Measurements from ENCODE around the gene ITIH4. TPM values are rescaled to one million over a fixed set of nuclear protein-coding genes. Genes with fewer than 3 reads are reported as not detected.

ITIH4 gene
- total RNA-seq, 2 donors from 2014 or later: 21.8 to 24.5 TPM

DNA sequence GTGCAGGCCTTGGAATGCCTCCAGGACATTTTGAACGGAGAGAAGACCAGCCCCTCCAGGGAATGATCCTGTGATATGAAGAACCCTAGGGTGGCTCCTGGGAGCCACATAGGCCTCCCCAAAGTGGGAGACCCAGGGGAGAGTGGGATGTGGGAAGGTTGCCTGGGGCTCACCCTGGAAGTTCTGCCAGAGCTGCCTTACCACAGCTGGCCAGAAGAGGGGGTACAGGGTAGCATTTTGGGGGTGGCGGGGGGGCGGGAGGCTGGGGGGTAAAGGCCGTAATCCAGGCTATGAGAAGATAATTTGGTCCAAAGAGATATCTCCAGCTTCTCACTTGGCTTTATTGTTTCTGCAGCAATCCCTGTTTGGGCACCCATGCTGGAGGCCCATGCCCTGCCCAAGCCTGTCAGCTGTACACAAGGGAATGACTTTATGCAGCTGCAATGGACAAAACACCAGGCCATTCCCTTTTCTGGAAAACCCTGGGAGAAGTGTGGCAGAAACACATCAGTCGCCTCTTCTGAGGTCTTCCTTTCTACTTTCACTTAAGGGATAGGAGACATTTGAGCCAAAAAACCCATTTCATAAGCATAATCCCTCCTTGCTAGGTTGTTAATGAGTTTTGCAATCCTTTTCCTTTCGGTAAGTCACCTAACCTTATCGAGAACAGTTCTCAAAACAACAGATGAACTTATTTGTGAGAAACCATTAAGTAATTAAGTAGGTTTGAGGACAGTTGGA is 15.4 kb upstream of the ITIH4 start:
- H3K27me3 Mint-ChIP-seq (ENCODE audit: low read depth): no peaks in the 10 kb centered on the region
- H3K27ac Mint-ChIP-seq: no peak overlapping the region
- H3K36me3 Mint-ChIP-seq (ENCODE audit: insufficient read depth in 2 of 2): no peaks in the 10 kb centered on the region
- DNase-seq: peak; percentile 27 to 34
- H3K4me1 Mint-ChIP-seq (ENCODE audit: low read depth): no peaks in the 10 kb centered on the region
- H3K9me3 Mint-ChIP-seq: no peaks in the 10 kb centered on the region
- ATAC-seq (replicated peaks in 1 of 2): no peak
- no peak overlapping the region for H3K4me3 Mint-ChIP-seq

DNA sequence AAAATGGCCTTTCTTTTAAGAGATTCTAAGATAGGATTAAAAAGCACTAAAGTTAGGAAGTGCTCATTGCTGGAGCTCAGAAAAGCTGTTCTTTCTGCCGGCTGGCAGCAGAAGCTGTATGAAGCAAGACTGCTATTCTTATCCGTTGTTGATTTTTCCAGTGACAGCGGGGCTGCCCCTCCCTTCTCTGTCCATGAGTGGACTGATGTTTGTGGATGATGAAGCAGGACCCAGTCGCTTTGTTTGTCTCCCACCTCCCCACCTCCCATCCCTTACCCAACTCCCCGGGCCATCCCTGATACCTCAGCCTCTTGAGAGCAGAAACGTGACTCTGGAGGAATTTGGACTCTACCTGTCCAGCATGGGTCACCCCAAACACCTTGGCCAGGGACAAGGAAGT is 14.7 kb upstream of the ITIH4 start:
- ATAC-seq (replicated peaks in 1 of 2): no peak
- Mint-ChIP-seq H3K27ac (no peak overlapping the region), H3K36me3 (ENCODE audit: insufficient read depth in 2 of 2) (peaks cover 0 to 2% of the 10 kb centered on the region in 2 donors), H3K9me3 (no peaks in the 10 kb centered on the region), H3K27me3 (ENCODE audit: low read depth) (no peaks in the 10 kb centered on the region), H3K4me1 (ENCODE audit: low read depth) (no peaks in the 10 kb centered on the region), H3K4me3 (no peak overlapping the region)
- no peak for DNase-seq

DNA sequence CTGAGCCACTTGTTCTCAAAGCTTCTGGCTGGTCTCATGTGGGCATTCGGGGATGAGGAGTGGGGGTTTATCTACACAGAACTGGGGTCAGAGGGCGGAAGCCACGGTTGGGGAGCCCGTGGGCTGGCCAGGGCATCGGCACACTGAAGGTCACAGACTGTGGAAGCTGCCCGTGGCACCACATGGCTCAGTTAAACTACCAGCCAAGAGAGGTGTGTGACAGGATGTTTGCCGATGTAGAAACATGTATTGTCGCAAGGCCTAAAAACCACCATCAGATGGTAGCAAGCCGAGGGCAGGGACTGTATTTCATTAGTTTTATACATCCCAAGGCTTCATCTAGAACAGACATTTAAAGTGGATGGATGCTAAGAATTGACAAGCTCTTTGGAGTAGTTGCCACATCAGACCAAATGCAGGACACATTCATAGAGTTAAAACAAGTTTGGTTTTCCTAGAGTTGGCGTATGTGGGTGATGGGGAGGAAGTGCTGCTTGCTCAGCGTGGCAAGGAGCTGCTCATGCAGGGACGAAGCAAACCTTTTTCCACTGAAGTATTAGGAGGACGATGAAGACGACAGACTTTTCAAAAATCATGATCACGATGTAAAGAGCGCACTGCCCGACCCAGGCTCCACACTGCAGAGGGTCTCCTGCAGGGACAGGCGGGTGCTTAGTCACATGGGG is 14.0 kb upstream of the ITIH4 start:
- H3K4me3 Mint-ChIP-seq: no peak overlapping the region
- no peaks in the 10 kb centered on the region for H3K9me3 Mint-ChIP-seq
- no peaks in the 10 kb centered on the region for H3K27me3 Mint-ChIP-seq (ENCODE audit: low read depth)
- no peak overlapping the region for H3K27ac Mint-ChIP-seq
- peaks cover 2% of the 10 kb centered on the region for H3K4me1 Mint-ChIP-seq (ENCODE audit: low read depth)
- ATAC-seq (replicated peaks in 1 of 2) (no peak), DNase-seq (no peak)
- H3K36me3 Mint-ChIP-seq (ENCODE audit: insufficient read depth in 2 of 2): peaks cover 0 to 2% of the 10 kb centered on the region in 2 donors

DNA sequence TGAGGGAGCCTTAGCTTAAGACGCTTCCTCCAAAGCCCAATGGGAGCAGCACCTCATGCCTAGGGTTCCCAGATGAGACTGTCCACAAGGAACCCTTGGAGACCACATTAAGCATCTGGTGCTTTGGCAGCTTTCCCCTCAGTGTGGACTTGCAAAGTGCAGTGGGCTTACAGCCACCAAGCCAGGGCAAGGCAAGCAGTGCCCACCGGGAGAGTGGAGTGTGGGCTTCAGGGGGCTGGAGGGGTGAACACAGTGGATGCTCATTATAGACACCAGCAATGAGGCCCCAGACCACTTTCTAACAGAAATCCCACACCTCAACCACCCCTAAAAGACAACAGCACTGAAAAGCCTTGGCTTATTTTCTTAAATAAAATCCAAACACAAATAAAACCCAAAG is 13.4 kb upstream of the ITIH4 start:
- no peak for DNase-seq
- ATAC-seq (replicated peaks in 1 of 2): no peak
- H3K36me3 Mint-ChIP-seq (ENCODE audit: insufficient read depth in 2 of 2): peaks cover 0 to 2% of the 10 kb centered on the region in 2 donors
- no peaks in the 10 kb centered on the region for H3K27me3 Mint-ChIP-seq (ENCODE audit: low read depth)
- no peaks in the 10 kb centered on the region for H3K9me3 Mint-ChIP-seq
- H3K27ac Mint-ChIP-seq: no peak overlapping the region
- H3K4me1 Mint-ChIP-seq (ENCODE audit: low read depth): peaks cover 8% of the 10 kb centered on the region
- no peak overlapping the region for H3K4me3 Mint-ChIP-seq

DNA sequence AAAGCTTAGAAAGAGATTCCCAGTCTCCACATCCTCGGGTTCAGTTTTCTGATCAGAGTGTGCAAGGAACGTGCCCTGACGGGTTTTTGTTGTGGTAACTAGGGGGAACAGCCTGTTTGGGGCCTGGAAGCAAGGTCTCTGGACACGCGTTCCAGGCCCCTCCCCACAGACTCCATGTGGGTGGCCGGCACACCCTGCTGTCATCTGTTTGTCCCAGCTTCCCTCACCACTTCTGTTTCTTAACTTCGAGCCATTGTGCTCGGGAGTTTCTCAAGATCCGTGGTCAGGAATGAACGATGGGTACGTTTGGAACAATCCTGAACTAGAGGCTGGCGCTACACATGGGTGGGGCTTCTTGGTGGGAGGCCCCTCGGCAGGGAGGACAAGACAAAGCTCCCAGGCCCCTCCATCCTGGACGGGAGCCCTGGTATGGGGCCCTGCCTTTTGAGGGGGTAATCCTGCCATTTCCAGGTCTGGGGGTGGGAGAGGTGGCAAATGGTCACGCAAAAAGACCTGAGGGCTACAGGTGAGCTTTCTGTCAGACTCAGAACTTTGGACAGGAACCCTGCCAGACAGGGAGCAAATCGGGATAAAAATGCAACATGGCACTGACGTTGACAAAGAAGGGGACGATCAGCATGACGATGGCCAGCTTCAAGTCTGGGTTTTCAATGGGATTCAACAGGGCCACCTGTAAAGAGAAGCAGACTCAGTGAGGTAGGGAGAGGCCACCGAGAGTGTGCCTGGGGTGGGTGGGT is 12.8 kb upstream of the ITIH4 start:
- Mint-ChIP-seq H3K27me3 (ENCODE audit: low read depth) (no peaks in the 10 kb centered on the region), H3K9me3 (no peaks in the 10 kb centered on the region), H3K27ac (no peak overlapping the region), H3K4me1 (ENCODE audit: low read depth) (peaks cover 9% of the 10 kb centered on the region), H3K36me3 (ENCODE audit: insufficient read depth in 2 of 2) (peaks cover 0 to 2% of the 10 kb centered on the region in 2 donors), H3K4me3 (no peak overlapping the region)
- ATAC-seq (replicated peaks in 1 of 2) (no peak), DNase-seq (no peak)

DNA sequence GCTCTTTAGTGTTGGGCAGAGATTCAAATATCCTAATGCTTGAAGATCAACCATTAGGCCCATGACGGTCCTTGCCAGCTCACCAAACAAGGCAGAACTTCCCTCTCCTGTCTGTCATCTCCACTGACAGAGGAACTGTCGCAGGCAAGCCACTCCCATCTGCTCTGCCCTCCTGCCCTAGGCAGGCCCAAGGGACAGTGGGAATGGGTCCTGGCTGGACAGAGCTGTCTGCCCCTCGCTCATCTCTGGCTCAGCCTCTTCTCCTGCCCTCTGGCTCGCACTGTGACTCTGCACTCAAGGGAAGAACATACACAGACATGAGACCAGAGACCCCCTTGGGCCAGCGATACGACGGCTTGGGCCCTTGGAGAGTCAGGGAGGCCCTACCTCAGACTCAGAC is 12.0 kb upstream of the ITIH4 start:
- DNase-seq (no peak), ATAC-seq (replicated peaks in 1 of 2) (no peak)
- Mint-ChIP-seq H3K36me3 (ENCODE audit: insufficient read depth in 2 of 2) (peaks cover 0 to 2% of the 10 kb centered on the region in 2 donors), H3K4me1 (ENCODE audit: low read depth) (peaks cover 12% of the 10 kb centered on the region), H3K4me3 (no peak overlapping the region), H3K27ac (no peak overlapping the region), H3K9me3 (no peaks in the 10 kb centered on the region), H3K27me3 (ENCODE audit: low read depth) (no peaks in the 10 kb centered on the region)

DNA sequence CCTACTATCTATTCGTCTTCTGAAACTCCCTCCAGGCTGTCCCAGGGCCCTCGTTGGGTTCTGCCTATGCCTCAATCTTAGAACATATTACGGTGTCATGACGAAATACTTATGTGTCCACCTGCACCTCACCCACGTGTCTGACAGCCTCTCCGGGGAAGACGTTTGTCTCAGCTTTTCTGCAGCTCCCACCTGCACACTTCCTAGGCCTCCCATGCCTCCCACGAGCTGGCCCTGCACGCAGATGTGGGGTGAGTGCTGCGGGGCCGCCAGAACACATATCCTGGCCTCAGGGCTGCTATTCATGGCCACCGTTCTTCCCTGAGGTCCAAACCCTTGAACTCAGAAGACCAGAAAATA is 11.5 kb upstream of the ITIH4 start:
- ATAC-seq (replicated peaks in 1 of 2) (no peak), DNase-seq (no peak)
- no peaks in the 10 kb centered on the region for H3K27me3 Mint-ChIP-seq (ENCODE audit: low read depth)
- peaks cover 0 to 2% of the 10 kb centered on the region in 2 donors for H3K36me3 Mint-ChIP-seq (ENCODE audit: insufficient read depth in 2 of 2)
- no peaks in the 10 kb centered on the region for H3K9me3 Mint-ChIP-seq
- peaks cover 13% of the 10 kb centered on the region for H3K4me1 Mint-ChIP-seq (ENCODE audit: low read depth)
- H3K4me3 Mint-ChIP-seq: no peak overlapping the region
- H3K27ac Mint-ChIP-seq: no peak overlapping the region

DNA sequence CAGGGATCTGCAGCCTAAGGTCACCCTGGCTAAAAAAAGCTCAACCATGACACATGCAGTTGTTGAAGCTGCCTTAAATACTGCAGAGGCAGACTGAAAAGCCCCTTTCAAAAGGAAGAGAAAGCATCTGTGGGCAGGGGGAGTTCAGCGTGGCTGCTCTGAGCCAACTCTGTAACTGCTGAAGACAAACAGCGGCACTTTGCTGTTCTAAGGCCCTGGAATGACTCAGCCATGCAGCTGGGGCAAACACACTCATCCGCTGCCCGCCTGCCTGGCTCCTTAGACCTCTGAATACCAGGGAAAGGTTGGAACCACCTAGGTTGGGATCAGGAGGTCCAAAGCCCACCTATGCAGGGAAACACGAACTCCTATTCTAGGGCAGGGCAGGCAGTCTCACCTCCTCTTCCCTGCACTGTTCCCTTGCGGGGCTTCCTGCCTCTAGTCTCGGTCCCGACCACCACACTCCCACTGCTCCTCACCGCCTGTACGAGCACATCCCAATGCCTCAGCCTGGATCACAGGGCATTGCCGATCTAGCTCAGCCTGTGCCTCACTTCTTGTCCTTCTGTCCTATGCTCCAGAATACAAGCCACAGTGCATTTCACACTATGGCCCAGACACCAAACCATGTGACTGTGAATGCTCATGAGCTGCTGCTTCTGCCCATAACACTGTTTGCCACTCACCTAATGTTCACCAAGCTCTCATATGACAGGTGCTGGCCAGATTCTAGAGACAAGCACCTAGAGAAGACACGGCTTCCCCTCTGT is 10.9 kb upstream of the ITIH4 start:
- ATAC-seq (replicated peaks in 1 of 2) (peak; percentile 20 to 35), DNase-seq (no peak)
- H3K27me3 Mint-ChIP-seq (ENCODE audit: low read depth): no peaks in the 10 kb centered on the region
- H3K9me3 Mint-ChIP-seq: no peaks in the 10 kb centered on the region
- peaks cover 13% of the 10 kb centered on the region for H3K4me1 Mint-ChIP-seq (ENCODE audit: low read depth)
- no peak overlapping the region for H3K27ac Mint-ChIP-seq
- no peak overlapping the region for H3K4me3 Mint-ChIP-seq
- peaks cover 0 to 2% of the 10 kb centered on the region in 2 donors for H3K36me3 Mint-ChIP-seq (ENCODE audit: insufficient read depth in 2 of 2)

DNA sequence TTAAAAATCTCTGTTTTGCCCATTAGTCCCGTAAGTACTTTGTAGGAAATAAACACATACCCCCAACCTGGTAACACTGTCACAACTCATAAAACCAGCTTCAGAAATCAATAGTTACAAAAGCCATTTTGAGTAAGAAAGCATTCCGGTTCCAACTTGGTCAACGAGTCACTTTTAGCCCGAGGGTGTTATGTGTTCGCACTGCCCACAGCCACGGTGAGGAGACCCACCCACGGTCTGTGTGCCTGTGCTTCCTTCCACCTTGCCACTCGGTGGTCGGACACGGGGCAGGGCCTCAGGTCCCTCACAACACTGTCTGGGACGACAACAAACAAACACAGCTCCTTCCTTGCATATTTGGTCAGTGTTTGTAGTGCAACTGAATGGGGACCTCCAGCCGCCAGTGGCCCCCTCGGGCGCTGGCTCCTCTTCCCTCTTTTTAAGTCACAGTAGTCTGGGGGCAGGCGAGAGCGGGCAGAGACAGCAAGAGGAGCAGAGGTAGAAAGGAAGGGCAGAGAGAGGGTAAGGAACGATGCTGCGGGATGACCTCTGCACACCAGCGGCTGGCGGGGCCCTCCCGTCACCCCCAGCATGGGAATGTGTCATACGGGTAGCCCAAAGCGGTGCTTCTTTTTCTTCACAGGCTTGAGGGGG is 9.5 kb upstream of the ITIH4 start:
- no peak for DNase-seq
- ATAC-seq (replicated peaks in 1 of 2): peak in 1 of 2 donors; percentile 35
- H3K27me3 Mint-ChIP-seq (ENCODE audit: low read depth): no peaks in the 10 kb centered on the region
- no peak overlapping the region for H3K4me3 Mint-ChIP-seq
- H3K4me1 Mint-ChIP-seq (ENCODE audit: low read depth): peaks cover 13% of the 10 kb centered on the region
- H3K36me3 Mint-ChIP-seq (ENCODE audit: insufficient read depth in 2 of 2): peaks cover 0 to 2% of the 10 kb centered on the region in 2 donors
- no peak overlapping the region for H3K27ac Mint-ChIP-seq
- H3K9me3 Mint-ChIP-seq: no peaks in the 10 kb centered on the region

DNA sequence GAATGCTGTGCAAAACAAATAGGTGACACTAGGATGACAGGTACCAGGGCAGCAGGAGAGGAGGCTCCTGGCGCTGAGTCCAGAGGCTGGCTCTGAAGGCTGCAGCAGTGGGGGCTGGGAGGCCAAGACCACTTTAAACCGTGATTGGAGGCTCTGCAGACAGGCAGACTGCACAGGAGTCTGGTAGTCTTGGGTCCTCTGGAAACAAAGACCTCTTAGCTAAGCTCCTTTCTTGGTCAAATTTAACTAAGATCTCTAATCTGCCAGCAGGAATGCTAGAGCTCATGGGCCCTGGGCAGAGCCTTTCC is 8.8 kb upstream of the ITIH4 start:
- Mint-ChIP-seq H3K27ac (no peak overlapping the region), H3K36me3 (ENCODE audit: insufficient read depth in 2 of 2) (peaks cover 0 to 2% of the 10 kb centered on the region in 2 donors), H3K9me3 (no peaks in the 10 kb centered on the region), H3K4me3 (no peak overlapping the region), H3K4me1 (ENCODE audit: low read depth) (peaks cover 13% of the 10 kb centered on the region), H3K27me3 (ENCODE audit: low read depth) (no peaks in the 10 kb centered on the region)
- ATAC-seq (replicated peaks in 1 of 2) (no peak), DNase-seq (no peak)

DNA sequence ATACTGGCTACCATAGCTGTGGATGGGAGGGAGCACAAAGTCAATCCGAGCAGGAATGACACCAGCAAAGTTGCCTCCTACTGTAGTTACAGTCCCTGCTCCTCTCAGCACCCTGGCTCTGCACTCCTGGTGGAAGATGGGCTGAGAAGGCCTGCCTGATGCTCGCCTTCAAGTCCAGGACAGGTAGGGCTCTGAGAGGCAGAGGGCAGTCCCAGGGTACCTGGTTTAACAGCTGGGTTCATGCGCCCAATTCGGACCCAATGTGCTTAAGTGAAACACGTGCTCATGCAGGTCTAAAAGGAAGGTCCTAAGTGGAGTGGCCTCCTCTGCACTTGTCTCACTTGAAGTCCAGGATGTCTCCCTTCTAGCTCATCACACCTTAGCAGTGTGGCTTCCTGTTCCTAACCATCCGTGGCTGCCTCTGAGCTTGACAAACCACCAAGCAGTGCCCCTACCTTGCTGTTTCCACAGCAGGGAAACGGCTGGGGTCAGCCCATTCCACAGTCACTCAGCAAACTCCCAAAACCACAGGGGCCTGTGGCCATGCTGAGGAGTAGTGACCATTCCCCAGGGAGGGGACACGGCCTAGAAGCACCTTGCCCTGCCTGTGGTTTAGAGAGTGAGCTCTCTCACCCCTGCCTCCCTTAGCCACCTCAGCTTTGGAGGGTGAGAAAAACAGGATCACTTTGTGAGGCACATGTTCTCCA is 8.2 kb upstream of the ITIH4 start:
- Mint-ChIP-seq H3K36me3 (ENCODE audit: insufficient read depth in 2 of 2) (peaks cover 0 to 2% of the 10 kb centered on the region in 2 donors), H3K4me3 (no peak overlapping the region), H3K27me3 (ENCODE audit: low read depth) (no peaks in the 10 kb centered on the region), H3K27ac (no peak overlapping the region), H3K9me3 (no peaks in the 10 kb centered on the region), H3K4me1 (ENCODE audit: low read depth) (peaks cover 13% of the 10 kb centered on the region)
- ATAC-seq (replicated peaks in 1 of 2): peak; percentile 41 to 63
- DNase-seq: peak in 1 of 2 donors; percentile 18

DNA sequence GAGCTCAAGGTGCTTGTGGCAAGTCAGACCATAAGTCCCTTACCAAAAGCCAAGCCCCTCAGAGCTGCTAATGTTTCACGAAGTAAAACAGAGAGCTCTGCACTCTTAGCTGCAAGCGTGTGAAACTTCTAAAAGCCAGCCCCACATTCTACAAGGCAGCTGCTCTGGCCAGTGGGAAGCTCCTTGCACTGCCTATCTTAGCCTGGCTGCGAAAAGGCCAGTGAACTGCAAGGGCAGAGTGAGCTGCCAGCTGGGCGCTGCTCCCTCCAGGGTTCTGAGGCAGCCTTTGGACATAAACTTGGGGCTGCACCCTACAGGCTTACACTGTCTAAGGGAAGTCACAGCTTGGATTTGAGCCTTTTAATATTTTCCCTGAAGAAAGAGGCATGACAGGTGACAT is 6.5 kb upstream of the ITIH4 start:
- Mint-ChIP-seq H3K9me3 (no peaks in the 10 kb centered on the region), H3K4me3 (no peak overlapping the region), H3K27me3 (ENCODE audit: low read depth) (no peaks in the 10 kb centered on the region), H3K27ac (no peak overlapping the region), H3K4me1 (ENCODE audit: low read depth) (peaks cover 13% of the 10 kb centered on the region), H3K36me3 (ENCODE audit: insufficient read depth in 2 of 2) (peaks cover 0 to 2% of the 10 kb centered on the region in 2 donors)
- no peak for DNase-seq
- no peak for ATAC-seq (replicated peaks in 1 of 2)
